Neuron (in vitro differentiated cells): ENCODE data around the gene CTNNA2.
A peak's percentile ranks its signal among the peaks of the same experiment; 100 is the strongest.

Source experiments
- H2AFZ ChIP-seq: one replicate; pipeline ENCODE4 v1.6.1; 2013; ENCODE audit warnings: low read depth, mild to moderate bottlenecking, inconsistent platforms, low read length, moderate library complexity
- H3K27me3 ChIP-seq: one replicate; pipeline ENCODE4 v1.6.1; 2013; ENCODE audit warnings: low read length; ENCODE audit not compliant: insufficient read depth
- H3K36me3 ChIP-seq: one replicate; pipeline ENCODE4 v1.6.1; 2013; ENCODE audit warnings: low read length; ENCODE audit not compliant: insufficient read depth
- H3K4me1 ChIP-seq: one replicate; pipeline ENCODE4 v1.6.1; 2013; ENCODE audit warnings: low read length; ENCODE audit not compliant: insufficient read depth
- H3K4me3 ChIP-seq: 2 replicates; pipeline ENCODE4 v1.5.1; 2013; ENCODE audit warnings: mild to moderate bottlenecking, low read length, moderate library complexity
- H3K9me3 ChIP-seq: one replicate; pipeline ENCODE4 v1.6.1; 2013; ENCODE audit warnings: low read length

CTNNA2 gene

DNA sequence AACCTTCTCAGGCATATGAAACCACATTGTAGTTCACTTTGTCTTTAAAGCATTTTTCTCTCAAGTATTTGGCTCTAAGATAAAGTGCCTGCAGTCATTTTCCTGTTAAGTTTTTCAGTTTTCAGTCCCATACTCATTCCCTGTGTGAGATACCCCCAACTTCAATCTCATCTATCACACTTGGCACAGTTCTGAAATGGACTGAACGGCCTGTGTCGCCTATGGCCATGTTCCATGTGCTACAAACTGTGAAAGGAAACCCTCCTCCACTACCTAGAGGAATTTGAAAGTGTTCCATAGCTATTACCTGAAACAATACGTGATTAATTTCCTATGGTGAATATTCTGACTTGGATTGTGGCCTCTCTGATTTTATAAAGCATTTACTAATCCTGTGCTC, 319.1 kb downstream of the CTNNA2 start:
- no peaks in the 10 kb centered on the region for H3K36me3 ChIP-seq
- no peak overlapping the region for H3K4me3 ChIP-seq
- peak overlapping the region; percentile 19 for H2AFZ ChIP-seq
- H3K9me3 ChIP-seq: no peaks in the 10 kb centered on the region
- H3K4me1 ChIP-seq: peaks cover 25% of the 10 kb centered on the region
- no peaks in the 10 kb centered on the region for H3K27me3 ChIP-seq

DNA sequence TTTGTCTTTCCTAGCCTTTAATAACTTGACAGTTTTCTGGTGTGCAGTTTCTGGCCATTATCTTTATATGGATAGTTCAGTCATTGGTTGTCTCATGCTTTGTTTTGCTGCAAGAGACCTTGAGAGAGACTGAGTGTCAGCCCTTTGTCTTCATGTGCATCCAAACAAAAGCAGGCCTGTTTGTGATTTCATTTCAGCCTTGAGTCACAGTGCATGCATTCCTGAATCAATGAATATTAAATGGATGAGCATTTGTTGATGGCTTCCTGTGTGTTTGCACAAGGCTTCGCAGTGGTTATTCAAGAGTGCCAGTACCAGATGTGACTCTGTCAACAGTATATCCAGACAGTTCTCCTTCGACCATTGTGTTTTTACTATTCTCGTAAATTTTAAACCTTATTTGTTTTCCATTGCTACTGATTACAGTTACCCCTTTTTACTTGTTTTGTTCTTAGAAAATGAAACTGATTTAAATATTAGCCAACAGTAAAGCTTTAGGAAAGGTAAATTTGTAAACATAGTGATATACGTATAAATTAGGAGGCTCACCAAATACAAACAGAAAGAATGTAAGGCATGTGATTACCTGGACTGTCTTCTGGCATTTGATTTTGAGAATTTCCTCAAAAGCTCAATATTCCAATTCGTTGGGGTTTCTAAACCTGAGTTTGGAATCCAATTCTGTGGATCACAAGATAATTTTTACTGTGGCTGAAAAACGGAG, 319.8 kb downstream of the CTNNA2 start:
- no peak overlapping the region for H3K4me3 ChIP-seq
- no peaks in the 10 kb centered on the region for H3K36me3 ChIP-seq
- peaks cover 25% of the 10 kb centered on the region for H3K4me1 ChIP-seq
- H2AFZ ChIP-seq: peak overlapping the region; percentile 19
- H3K27me3 ChIP-seq: no peaks in the 10 kb centered on the region
- H3K9me3 ChIP-seq: no peaks in the 10 kb centered on the region

DNA sequence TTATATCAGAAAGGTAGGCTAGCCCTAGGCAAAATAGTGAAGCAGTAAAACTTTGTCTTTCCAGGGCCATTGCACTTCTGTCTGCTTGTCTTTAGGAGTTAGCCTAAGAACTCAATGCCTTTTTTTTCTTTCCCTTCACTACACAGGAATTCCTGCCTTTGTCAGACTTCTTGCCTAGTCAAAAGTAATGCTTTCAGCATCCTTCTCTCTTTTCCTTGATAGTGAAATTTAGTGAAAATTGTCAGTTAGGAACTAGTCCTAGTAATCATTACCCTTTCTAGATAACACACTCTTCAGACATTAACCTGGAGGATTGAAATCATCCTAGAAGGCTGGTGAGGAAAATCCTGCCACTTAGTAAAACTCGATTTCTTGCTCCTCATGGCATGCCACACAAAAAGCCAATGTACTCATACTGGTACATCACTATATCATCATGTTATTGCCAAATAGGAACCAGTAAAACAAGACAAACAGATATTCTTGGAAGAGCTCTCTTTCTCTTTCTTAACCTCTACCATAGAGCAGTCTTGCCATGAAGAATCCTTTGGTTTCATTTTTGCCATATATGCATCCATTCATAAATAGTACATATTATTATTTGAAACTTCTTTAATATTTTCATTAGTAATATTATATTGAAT, 320.5 kb downstream of the CTNNA2 start:
- Histone ChIP-seq H3K9me3 (no peaks in the 10 kb centered on the region), H3K4me1 (peaks cover 25% of the 10 kb centered on the region), H2AFZ (no peak overlapping the region), H3K4me3 (no peak overlapping the region), H3K36me3 (no peaks in the 10 kb centered on the region), H3K27me3 (no peaks in the 10 kb centered on the region)

DNA sequence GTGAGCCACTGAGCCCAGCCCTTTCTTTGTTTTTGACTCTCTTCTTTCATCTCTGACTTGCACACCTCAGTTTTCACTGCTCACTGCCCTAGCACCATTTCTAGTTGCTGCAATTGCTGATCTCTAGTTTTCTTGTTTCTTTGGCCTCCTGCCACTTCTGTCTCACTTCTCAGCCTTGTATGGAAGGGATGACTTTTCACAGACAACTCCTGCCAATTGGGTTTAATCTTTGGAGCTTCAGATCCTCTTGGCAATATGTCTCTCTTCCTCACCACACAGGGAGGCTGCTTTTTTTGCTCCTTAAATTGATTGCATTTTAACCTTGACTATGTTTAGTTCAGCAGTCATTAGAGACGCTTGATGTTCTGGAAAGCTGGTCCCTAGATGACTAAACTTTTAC, 323.1 kb downstream of the CTNNA2 start:
- H3K4me3 ChIP-seq: no peak overlapping the region
- H3K4me1 ChIP-seq: peaks cover 25% of the 10 kb centered on the region
- H3K9me3 ChIP-seq: no peaks in the 10 kb centered on the region
- H3K36me3 ChIP-seq: no peaks in the 10 kb centered on the region
- H3K27me3 ChIP-seq: no peaks in the 10 kb centered on the region
- H2AFZ ChIP-seq: no peak overlapping the region

DNA sequence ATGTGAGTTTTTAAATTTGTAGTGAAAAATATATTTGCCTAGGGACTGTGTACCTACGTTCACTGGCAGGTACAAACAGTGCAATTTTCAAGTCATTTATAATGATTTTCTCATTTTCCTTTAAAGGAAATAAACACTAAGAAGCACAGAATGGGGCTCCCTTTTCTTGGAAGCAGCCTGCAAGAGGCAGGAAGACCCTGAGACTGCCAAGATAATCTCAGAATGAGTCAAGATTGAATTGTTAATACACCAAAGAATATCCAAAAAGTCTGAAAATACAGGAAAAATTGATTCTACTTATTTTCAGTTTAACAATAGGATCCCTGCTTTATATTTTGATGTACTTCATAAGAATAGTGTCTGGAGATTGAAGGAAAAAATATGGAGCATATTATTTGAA, 331.2 kb downstream of the CTNNA2 start:
- Histone ChIP-seq H3K4me3 (no peak overlapping the region), H3K36me3 (no peaks in the 10 kb centered on the region), H2AFZ (no peak overlapping the region), H3K4me1 (no peaks in the 10 kb centered on the region), H3K27me3 (no peaks in the 10 kb centered on the region), H3K9me3 (no peaks in the 10 kb centered on the region)

DNA sequence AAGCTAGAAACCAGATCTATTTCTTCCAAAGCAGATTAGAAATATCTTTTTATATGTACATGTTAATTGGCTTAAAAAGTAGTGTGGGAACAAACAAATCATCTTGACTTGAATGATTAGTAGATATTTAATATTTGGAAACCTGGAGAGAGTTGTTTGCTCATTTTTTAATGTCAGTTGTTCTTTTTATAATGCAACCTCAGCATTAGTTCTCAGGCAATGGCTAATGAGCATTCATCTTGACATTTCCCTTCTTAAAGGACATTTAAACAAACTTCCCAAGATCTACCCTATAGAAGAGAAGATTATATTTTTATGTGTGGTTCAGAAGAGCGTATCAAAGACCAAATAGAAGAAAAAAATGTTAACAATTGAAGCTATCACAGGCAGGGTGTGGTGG, 334.0 kb downstream of the CTNNA2 start:
- Histone ChIP-seq H3K4me3 (no peak overlapping the region), H3K9me3 (no peaks in the 10 kb centered on the region), H3K4me1 (peaks cover 2% of the 10 kb centered on the region), H3K36me3 (no peaks in the 10 kb centered on the region), H3K27me3 (no peaks in the 10 kb centered on the region), H2AFZ (no peak overlapping the region)

DNA sequence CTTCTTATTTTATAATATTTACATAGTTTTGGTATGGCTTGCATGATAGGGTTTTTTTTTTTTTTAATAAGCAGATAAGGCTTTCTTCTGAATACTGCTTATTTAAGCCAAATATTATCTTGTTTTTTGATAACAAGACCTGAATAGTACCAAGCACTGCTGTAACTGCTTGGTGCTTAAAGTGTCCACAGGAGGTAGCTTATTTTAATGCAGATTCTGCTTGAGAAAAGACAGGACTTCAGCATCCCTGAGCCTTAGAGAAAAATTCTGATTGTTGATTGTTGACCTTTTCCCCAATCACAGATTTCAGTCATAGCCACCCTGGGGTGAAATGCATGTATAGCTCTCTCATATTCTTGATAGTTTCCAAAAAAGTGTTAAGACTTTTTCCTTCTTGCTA, 336.4 kb downstream of the CTNNA2 start:
- no peaks in the 10 kb centered on the region for H3K9me3 ChIP-seq
- H3K4me3 ChIP-seq: no peak overlapping the region
- no peaks in the 10 kb centered on the region for H3K27me3 ChIP-seq
- no peaks in the 10 kb centered on the region for H3K36me3 ChIP-seq
- H3K4me1 ChIP-seq: peaks cover 2% of the 10 kb centered on the region
- no peak overlapping the region for H2AFZ ChIP-seq

DNA sequence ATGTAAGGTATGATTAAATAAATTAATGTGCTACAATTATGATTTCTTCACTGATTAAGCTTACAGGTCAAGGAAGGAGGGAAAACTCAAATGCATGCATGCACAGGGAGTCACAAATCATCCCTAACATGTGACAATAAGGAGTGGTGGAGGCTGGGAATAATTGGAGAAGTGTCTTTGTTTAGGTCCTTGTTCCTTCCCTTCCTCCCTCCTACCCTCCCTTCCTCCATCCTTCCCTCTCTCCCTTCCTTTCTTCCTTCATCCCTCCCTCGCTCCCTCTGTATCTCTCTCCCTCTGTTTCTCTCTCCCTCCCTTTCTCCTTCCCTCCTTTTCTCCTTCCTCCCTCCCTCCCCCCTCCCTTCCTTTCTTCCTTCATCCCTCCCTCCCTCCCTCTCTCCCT, 337.1 kb downstream of the CTNNA2 start:
- H3K4me1 ChIP-seq: peaks cover 2% of the 10 kb centered on the region
- H3K4me3 ChIP-seq: no peak overlapping the region
- no peaks in the 10 kb centered on the region for H3K36me3 ChIP-seq
- no peaks in the 10 kb centered on the region for H3K9me3 ChIP-seq
- no peak overlapping the region for H2AFZ ChIP-seq
- H3K27me3 ChIP-seq: no peaks in the 10 kb centered on the region

DNA sequence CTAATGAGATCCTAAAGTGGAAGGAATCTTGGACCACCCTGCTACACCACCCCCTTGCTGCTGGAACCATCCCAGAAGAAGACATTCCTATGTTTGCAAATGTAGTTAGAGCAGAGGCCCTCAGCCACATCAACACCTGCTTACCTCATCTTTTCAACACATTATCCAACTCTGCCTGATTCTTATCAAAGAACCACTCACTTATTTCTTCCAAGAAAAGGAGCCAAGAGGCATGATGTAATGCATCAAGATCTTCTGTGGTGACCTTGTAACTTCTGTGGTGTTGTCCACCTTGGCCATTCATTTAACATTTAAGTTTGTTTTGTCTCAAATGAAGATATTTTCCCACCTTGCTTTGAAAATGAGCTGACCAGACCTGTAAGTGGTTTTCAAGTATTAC, 338.1 kb downstream of the CTNNA2 start:
- Histone ChIP-seq H3K27me3 (no peaks in the 10 kb centered on the region), H2AFZ (no peak overlapping the region), H3K4me1 (peaks cover 2% of the 10 kb centered on the region), H3K4me3 (no peak overlapping the region), H3K9me3 (no peaks in the 10 kb centered on the region), H3K36me3 (no peaks in the 10 kb centered on the region)

DNA sequence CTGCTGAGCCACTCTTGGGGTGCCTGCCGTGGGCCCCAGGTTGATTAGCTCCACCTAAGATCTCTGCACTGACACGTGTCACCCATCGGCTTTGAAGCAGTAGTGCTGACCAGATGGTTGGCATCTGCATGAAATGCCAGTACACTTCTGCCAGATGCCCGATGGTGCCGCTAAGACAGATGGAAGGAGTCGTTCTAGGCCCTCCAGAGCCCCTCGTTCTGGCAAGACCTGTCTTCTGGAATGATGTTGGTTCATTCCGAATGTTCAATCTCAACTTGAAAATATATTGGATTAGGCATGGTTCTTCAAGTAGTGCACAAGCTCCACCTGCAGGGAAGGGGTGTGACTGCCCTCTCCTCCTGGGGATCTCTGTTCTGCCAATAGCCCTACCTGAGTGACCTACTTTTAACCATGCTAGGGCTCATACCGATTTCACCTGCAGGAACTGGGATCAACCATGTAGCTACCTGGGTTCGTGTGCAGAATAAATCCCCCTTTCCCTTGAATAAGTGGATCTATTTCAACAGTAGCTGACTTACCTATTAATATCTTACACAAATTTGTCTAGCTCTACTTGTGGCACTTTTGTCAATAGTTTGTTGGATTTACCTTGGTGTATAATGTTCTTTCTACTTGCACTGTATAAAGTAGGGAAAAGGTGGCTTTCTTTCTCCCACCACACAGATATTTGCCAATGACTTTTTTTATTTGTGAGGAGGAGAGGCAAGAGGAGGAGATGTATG, 342.6 kb downstream of the CTNNA2 start:
- H3K9me3 ChIP-seq: no peaks in the 10 kb centered on the region
- H3K4me1 ChIP-seq: no peaks in the 10 kb centered on the region
- H3K36me3 ChIP-seq: no peaks in the 10 kb centered on the region
- H2AFZ ChIP-seq: no peak overlapping the region
- H3K4me3 ChIP-seq: no peak overlapping the region
- no peaks in the 10 kb centered on the region for H3K27me3 ChIP-seq

DNA sequence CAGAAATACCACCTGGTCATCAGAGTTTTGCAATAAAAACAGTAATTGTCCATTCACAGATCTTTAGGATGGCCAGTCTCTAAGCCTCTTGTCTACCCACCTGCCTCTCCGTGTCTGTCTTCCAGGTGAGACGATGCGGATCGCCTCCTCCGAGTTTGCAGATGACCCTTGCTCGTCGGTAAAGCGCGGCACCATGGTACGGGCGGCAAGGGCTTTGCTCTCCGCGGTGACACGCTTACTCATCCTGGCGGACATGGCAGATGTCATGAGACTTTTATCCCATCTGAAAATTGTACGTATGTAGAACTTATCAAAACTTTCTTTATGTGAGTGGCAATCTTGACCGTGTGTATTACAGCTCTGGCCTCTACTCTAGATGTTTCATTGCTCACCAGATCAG, 345.0 kb downstream of the CTNNA2 start:
- no peak overlapping the region for H2AFZ ChIP-seq
- H3K36me3 ChIP-seq: no peaks in the 10 kb centered on the region
- no peaks in the 10 kb centered on the region for H3K4me1 ChIP-seq

DNA sequence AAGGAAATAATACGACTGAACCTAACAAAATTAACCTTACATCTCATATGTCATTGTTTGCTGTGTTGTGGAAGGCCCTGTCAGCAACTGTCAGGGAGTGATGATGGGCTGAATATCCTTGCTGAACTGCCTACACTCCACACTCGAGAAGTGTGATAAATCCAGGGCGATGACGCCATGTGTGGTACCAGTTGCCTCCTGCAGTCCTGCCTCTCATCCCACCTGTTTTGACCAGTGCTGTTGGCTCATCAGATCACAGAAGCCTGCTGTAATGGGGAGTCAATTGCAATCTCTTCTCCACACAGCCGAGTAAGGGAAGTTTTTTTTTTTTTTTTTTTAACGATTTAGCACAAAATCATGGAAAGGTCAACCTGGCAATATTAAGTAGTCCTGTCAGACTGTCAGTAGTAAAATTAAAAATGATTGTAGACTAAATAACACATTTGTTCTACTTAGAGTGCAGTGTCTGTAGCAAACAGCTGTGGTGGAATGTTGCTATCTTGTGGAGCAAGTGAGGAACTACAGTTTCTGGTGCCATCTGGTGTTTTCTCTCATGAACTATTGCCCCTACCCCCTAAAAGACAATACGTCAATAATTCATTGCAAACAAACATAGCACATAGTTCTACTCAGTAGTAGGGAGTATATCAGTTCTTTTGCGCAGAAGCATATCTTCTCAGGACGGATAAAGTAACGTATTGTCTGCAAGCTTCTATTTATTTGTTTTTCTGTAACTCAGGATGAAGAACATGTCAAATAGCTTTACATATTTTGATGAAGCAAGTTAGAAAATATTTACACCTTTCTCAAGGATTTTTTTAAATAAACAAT, 347.6 kb downstream of the CTNNA2 start:
- Histone ChIP-seq H3K27me3 (no peaks in the 10 kb centered on the region), H2AFZ (no peak overlapping the region), H3K36me3 (no peaks in the 10 kb centered on the region), H3K9me3 (no peaks in the 10 kb centered on the region), H3K4me1 (no peaks in the 10 kb centered on the region), H3K4me3 (no peak overlapping the region)

More for the DNA sequence above, 345.0 kb downstream of the CTNNA2 start:
- no peaks in the 10 kb centered on the region for H3K27me3 ChIP-seq
- no peaks in the 10 kb centered on the region for H3K9me3 ChIP-seq
- H3K4me3 ChIP-seq: no peak overlapping the region

DNA sequence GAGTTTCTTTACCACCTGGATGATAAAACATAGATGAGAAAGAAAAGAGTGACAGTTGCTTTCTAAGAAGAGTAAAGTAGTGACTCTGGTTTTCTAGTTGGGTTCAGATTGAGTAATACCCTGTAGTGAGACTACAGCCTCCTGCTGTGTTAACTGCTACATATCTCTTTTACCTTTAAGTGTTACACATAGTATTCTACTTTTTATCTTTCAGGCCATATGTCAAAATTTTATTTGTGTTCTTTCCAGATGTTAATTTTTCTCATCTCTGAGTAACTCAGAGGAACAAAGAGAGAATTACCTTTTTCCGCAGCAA, 348.2 kb downstream of the CTNNA2 start:
- Histone ChIP-seq H3K9me3 (no peaks in the 10 kb centered on the region), H3K27me3 (no peaks in the 10 kb centered on the region), H3K4me1 (no peaks in the 10 kb centered on the region), H3K4me3 (no peak overlapping the region), H2AFZ (no peak overlapping the region), H3K36me3 (no peaks in the 10 kb centered on the region)
